HPDE6-E6E7 (cell line): Measurements from ENCODE around the gene SLC6A6.
A peak's percentile ranks its signal among the peaks of the same experiment; 100 is the strongest.

Source experiments
- DNase-seq: peaks from one replicate; pipeline ENCODE4 v3.0.0; 2011; ENCODE audit warnings: missing footprints; ENCODE audit errors: extremely low spot score

Gene SLC6A6

GRCh38 chr3:14470461-14470860, 68.1 kb downstream of the SLC6A6 start:
- no peak for DNase-seq

DNA sequence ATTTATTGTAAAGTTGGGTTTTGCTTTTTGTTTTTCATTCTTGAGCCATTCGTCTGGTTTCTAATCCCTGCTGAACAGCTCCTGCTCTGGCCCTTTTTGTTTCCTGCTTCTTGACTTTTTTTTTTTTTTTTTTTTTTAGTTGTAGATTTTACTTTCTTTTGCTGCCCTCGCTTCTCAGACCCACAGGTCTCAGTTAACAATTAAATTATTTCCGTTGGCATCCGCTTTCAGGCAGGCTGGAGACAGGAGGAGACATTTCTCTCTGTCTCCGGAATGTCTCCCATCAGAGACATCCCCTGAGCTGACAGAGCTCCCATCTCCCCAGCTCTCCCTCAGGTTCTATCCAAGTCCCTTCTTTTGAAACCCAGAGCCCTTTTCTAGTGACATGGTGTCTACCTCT, 68.6 kb downstream of the SLC6A6 start:
- DNase-seq = no peak

GRCh38 chr3:14471690-14472089, 69.3 kb downstream of the SLC6A6 start:
- DNase-seq = no peak

DNA sequence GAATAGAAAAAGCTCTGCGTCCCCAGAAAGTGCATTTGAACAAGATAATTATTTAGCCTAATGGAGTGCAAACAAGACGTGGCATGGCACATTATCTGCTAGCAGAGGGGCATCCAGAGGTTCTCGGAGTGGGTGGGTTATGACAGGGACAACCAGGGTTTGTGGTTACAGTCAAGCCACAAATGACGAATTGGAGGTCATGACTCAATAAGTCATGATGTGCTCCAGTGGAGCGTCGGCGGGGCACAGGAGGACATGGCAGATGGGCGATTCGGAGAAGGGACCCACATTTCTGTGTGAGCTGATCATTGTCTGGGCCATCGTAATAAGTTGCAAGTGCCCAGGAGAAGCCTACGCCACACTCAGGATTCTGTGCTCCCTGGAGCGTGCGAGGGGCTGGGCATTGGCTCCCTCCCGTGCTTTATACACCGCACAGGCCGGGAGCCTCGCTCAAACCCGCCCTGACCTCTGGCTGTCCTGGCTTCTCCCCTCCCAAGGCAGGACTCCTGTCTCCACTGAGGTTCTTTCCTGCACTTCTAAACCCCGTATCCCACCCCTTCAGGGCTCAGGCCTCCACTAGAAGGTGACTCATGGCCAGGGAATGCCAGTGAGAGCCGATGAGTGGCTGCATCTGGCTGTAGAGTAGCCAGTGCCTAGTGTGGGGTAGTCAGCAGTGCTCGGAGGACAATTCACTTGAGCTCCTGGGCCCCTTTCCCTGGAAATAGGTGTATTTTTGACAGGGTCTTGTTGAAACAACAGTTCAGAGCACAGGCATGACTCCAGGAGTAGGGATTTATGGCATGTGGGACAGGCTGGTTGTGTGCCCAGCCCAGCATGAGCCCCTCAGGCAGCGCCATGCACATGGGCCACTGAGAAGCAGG, 70.3 kb downstream of the SLC6A6 start:
- peak; percentile 34 for DNase-seq

GRCh38 chr3:14473411-14473891, 71.0 kb downstream of the SLC6A6 start:
- no peak for DNase-seq

DNA sequence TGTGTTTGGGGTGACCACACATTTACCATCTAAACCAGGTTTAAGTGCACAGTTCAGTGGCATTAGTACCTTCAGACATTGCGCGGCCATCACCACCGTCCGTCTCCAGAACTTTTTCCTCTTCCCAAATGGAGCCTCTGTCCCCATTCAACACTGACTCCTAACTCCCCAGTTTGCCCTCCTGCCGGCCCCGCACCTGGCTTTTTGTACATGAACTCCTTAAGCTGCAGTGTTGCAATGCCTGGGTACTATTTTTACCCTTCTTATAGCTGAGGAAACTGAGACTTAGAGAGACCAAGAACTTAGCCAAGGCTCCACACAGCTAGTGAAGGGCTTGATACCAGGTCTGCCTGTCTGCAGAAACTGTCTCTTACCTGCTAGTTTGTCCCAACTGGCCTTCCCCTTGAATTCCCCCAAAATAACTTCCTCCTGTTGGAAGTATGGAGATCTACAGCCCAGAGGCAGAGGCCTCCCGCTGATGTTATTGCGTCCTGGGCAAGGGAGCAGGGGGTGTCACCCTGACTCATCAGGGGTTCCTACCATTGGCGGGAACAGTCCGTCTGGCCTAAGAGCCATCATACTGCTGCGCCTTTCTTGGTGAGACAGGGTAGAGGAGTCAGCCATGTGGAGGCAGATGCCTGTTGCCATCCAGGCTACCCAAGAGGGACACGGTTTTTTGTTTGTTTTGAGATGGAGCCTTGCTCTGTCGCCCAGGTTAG, 72.1 kb downstream of the SLC6A6 start:
- no peak for DNase-seq

DNA sequence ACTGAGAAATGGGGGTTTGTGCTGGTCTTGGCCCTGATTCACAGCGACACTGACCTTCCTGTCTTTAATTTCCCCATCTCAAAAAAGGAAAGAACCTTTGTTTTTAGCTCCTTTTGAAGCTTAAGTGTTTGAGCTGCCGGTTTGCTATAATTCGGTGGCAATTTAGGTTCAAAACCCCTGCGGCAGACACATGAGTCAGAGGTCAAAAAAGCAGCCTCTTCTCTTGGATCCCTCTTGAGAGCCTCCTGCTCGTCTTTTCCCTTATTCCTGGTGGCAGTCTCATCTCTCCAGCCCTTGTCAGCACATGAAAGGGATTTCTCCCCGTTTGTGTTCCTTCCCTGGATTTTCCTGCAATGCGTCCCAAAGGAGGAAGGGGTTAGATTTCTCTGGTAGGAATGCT, 73.2 kb downstream of the SLC6A6 start:
- no peak for DNase-seq

GRCh38 chr3:14476583-14477265, 74.3 kb downstream of the SLC6A6 start:
- DNase-seq = no peak

DNA sequence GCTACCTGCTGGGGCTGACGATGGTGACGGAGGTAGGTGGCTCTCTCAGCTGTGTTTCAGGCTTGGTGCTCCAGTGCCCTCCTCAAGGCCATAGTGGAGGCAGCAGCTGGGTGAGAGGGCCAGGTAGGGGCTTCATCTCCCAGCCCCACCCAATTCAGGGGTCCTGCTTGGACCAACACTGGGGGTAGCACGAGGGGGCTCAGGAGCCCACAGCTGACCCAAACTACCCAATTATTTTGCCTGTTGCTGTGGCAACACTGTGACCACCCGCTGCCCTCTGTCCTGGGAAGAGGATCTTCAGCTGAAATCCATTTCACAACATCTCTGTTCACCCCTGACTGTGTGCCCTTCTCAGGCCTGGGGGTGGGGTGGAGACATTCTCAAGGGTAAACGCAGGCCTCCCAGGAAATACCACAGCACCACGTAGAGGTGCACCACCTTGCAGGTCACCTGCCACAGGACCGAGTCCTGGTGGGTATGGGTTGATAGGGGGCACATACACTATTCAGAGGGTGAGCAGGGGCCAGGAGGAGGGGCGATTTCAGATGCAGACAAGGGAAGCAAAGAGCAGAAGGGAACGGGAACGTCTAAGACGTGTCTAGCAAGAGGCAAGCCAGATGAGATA, 75.0 kb downstream of the SLC6A6 start:
- no peak for DNase-seq

DNA sequence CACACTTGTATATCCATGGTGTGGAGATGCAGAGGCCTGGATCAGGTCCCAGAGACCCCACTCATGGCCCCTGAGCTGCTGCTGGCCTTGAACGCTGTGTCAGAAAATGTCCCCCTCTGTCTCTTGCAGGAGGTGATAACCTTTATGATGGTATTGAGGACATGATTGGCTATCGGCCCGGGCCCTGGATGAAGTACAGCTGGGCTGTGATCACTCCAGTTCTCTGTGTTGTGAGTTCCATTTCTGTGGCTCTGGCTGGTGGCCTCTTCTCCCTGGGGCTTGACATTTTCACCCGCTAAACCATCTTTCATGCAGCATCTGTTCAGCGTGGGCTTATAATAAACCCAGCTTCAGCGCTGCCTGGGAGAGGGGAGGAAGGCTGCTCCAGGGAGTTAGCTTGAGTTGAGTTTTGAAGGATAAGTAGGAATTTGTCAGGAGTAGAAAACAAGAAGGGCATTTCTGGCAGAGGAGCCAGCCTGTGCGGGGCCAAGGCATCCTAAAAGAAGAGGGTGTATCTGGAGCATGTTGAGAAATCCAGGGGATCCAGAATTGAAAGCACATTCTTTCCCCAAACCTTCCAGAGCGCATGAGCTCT, 76.6 kb downstream of the SLC6A6 start:
- no peak for DNase-seq

- no peak for DNase-seq
These were observed 77.2 kb downstream of the SLC6A6 start for GRCh38 chr3:14479591-14479990.

DNA sequence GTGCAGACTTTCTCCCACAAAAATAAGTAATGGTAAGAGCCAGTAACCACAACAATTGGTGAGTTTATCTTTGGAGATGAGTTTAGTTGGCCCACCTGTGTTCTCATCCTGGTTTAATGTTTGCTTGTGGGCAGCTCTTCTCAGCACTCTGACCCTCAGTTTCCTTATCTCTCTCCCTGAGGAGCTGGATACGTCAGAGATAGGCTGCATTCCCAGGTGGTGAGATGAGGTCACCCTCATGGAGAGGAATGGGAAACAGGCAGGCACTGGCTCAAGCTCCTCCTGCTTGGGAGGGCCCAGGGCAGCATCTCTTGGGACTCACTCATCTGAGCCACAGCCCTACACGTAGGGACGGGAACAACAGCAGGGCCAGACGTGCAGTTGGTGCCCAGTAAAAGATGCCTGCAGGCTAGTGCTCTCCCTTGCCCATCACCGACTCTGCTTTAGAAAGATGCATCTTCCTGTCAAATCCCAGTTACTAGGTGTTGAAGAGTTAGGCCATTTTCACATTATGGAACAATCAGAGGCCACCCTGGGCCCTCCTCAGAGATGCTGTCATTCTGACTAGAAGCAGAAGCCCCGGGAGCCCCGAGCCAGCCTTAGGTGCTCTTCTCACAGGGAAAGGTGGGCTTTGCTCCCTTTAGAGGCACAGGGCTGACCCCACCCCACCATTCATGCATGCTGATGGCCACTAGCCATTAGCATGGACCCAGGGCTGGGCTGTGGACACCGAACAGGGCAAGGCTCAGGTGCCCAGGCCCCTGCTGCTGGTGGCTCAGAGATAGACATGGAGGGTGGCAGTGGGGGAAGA, 78.0 kb downstream of the SLC6A6 start:
- DNase-seq = no peak

- DNase-seq = no peak
These were observed 78.7 kb downstream of the SLC6A6 start for GRCh38 chr3:14481018-14481645.

DNA sequence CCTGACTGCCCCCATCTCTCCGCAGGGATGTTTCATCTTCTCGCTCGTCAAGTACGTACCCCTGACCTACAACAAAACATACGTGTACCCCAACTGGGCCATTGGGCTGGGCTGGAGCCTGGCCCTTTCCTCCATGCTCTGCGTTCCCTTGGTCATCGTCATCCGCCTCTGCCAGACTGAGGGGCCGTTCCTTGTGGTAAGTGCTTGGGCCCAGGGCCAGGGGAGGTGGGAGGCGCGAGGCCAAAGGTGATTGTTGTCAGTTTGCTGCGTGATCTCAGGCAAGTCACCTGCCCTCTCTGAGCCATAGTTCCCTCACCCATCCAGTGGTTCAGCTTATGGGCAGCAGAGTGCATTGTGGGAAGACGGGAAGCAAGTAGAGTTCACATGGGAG, 79.2 kb downstream of the SLC6A6 start:
- no peak for DNase-seq

GRCh38 chr3:14482271-14482721, 79.9 kb downstream of the SLC6A6 start:
- no peak for DNase-seq

- no peak for DNase-seq
These were observed 80.9 kb downstream of the SLC6A6 start for GRCh38 chr3:14483286-14483685.

GRCh38 chr3:14484741-14485140, 82.3 kb downstream of the SLC6A6 start:
- no peak for DNase-seq

DNA sequence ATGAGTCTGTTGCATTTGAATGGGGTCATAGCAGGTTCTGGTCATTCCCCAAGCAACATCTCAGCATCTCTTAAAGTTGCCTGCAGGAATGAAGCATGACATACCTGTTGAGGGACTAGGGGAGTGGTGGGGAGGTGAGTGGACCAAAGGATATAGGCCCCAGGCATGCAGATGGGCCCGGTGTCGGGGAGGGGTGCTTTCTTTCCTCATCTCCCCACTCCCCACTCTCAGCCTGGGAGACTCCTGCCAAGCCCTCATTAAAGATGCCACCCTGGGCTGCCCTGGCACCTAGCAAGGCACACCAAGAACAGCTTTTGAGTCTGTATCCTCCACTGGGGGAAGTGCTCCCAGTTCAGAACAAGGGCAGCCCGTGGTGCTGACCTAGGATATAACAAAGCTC, 83.6 kb downstream of the SLC6A6 start:
- DNase-seq = no peak

- DNase-seq = no peak
These were observed 84.1 kb downstream of the SLC6A6 start for GRCh38 chr3:14486460-14486859.

GRCh38 chr3:14487086-14487485, 84.7 kb downstream of the SLC6A6 start:
- DNase-seq = no peak
